Inflammatory macrophage treated with lipopolysaccharide for 4 hours (primary cell): Measurements from ENCODE around the gene ULBP1.
"Not testable (repeated sequence)": the region's sequence is repeated elsewhere in the genome, so short reads cannot be mapped to it uniquely, and the experiment has no call there.

Experiments used
- DNase-seq: peaks from one replicate; pipeline ENCODE4 v3.0.0-alpha.2; 2020

Gene ULBP1

GRCh38 chr6:149954328-149954983 lies 9.3 kb upstream of the ULBP1 start:
- not testable (repeated sequence) for DNase-seq

GRCh38 chr6:149954984-149955653 lies 8.6 kb upstream of the ULBP1 start:
- not testable (repeated sequence) for DNase-seq

- DNase-seq, result not testable (repeated sequence)
These were observed 8.0 kb upstream of the ULBP1 start for GRCh38 chr6:149955654-149956317.

GRCh38 chr6:149958124-149958523 lies 5.6 kb upstream of the ULBP1 start:
- not testable (repeated sequence) for DNase-seq

GRCh38 chr6:149959806-149960205 lies 3.9 kb upstream of the ULBP1 start:
- DNase-seq, result not testable (repeated sequence)

GRCh38 chr6:149960488-149960887 lies 3.3 kb upstream of the ULBP1 start:
- no peak for DNase-seq

GRCh38 chr6:149961728-149962425 lies 1.9 kb upstream of the ULBP1 start:
- no peak for DNase-seq

- DNase-seq, result no peak
These were observed 1.1 kb upstream of the ULBP1 start for GRCh38 chr6:149962461-149963211.

- no peak for DNase-seq
These were observed 606 bp upstream of the ULBP1 start for GRCh38 chr6:149963212-149963461.

GRCh38 chr6:149964308-149965193 lies 808 bp downstream of the ULBP1 start:
- peak; percentile 7 for DNase-seq

GRCh38 chr6:149965194-149966020 lies 1.7 kb downstream of the ULBP1 start:
- no peak for DNase-seq

- not testable (repeated sequence) for DNase-seq
These were observed 2.6 kb downstream of the ULBP1 start for GRCh38 chr6:149966319-149966718.

GRCh38 chr6:149967591-149967990 lies 3.8 kb downstream of the ULBP1 start:
- DNase-seq, result no peak

- not testable (repeated sequence) for DNase-seq
These were observed 4.3 kb downstream of the ULBP1 start for GRCh38 chr6:149967999-149968398.

- DNase-seq, result not testable (repeated sequence)
These were observed 5.2 kb downstream of the ULBP1 start for GRCh38 chr6:149968909-149969308.

GRCh38 chr6:149969635-149970034 lies 5.9 kb downstream of the ULBP1 start:
- no peak for DNase-seq

- DNase-seq, result not testable (repeated sequence)
These were observed 10.7 kb downstream of the ULBP1 start for GRCh38 chr6:149974394-149974793.

- DNase-seq, result peak; percentile 65
These were observed 11.1 kb downstream of the ULBP1 start for GRCh38 chr6:149974825-149975224.

GRCh38 chr6:149975400-149975799 lies 11.7 kb downstream of the ULBP1 start:
- DNase-seq, result no peak

- no peak for DNase-seq
These were observed 13.5 kb downstream of the ULBP1 start for GRCh38 chr6:149977221-149977620.

GRCh38 chr6:149978610-149979009 lies 14.9 kb downstream of the ULBP1 start:
- no peak for DNase-seq
